Breast epithelium (tissue), 3 donors: ENCODE measurements around the gene SMYD2.

Source experiments
- CTCF ChIP-seq, 3 donors: fragments of 450-650 bp; IDR thresholded peaks; one replicate each; pipeline ENCODE4 v1.5.1; 2016 to 2017; ENCODE audit warnings: antibody characterized with exemption in 3 of 3, mild to moderate bottlenecking in 3 of 3, moderate library complexity in 3 of 3
- POLR2A ChIP-seq: fragments of 450-650 bp; IDR thresholded peaks from one replicate; pipeline ENCODE4 v1.6.1; 2016; ENCODE audit warnings: antibody characterized with exemption, mild to moderate bottlenecking, moderate library complexity

- TF ChIP-seq CTCF (IDR thresholded peaks at IDR 0.05), result no peak
- no peak for TF ChIP-seq POLR2A
Observed at GRCh38 chr1:214319938-214320337, 39.0 kb downstream of the SMYD2 start.
